ENCODE results near the gene SYT8.
A peak's percentile ranks its signal among the peaks of the same experiment; 100 is the strongest.

SYT8 gene

DNA sequence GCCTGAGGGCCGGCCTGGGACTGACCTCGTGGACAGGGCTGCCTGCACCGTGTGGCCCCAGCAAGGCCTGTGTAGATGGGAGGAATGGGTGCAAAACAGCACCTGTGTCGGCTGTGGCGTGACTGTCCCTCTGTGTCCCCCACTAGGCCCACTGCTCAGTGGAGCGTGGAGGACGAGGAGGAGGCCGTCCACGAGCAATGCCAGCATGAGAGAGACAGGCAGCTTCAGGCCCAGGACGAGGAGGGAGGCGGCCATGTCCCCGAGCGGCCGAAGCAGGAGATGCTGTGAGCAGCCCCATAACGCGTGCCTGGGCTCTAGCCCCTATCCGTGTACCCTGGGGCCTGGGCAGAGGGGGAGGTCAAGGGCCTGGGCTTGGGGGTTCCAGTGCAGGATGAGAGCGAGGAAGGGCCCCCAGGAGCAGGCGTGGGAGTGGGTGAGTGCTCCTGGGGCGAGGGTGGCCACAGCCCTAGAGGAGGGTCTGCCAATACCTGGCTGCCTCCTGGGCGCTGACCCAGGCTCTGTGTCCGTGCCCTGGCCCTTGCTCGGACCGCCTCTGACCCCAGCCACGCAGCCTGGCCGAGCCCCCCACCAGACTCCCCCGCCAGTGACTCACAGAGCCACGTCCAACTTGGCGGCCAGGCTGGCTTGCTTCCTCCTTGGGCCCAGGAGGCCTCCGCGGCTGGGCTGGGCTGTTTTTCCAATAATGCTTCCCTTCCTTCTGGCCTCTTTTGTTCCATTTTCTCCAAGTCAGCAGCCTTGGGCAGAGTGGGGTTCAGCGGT lies 45.3 kb downstream of the SYT8 start:
- H3K4me2 ChIP-seq, result no peak overlapping the region
- H3K4me3 ChIP-seq (IDR thresholded peaks at IDR 0.05; ENCODE audit: insufficient read depth, low read depth, low read length), result no peak overlapping the region
- H3K36me3 ChIP-seq (ENCODE audit: insufficient read depth), result no peaks in the 10 kb centered on the region
- H3K9ac ChIP-seq, result no peak overlapping the region
- no peaks in the 10 kb centered on the region for H3K4me1 ChIP-seq (ENCODE audit: low read depth, poor library complexity, severe bottlenecking)
- no peak for TF ChIP-seq CTCF (conservative IDR thresholded peaks at IDR 0.05; ENCODE audit: low read depth, low read length)
- H2AFZ ChIP-seq (ENCODE audit: low read depth), result no peak overlapping the region
- peaks cover 81% of the 10 kb centered on the region for H3K27me3 ChIP-seq (ENCODE audit: insufficient read depth, low read depth)
- no peaks in the 10 kb centered on the region for H3K79me2 ChIP-seq (ENCODE audit: insufficient read depth, low read depth)
- H4K20me1 ChIP-seq (ENCODE audit: insufficient read depth), result no peaks in the 10 kb centered on the region
- no peak overlapping the region for H3K27ac ChIP-seq

DNA sequence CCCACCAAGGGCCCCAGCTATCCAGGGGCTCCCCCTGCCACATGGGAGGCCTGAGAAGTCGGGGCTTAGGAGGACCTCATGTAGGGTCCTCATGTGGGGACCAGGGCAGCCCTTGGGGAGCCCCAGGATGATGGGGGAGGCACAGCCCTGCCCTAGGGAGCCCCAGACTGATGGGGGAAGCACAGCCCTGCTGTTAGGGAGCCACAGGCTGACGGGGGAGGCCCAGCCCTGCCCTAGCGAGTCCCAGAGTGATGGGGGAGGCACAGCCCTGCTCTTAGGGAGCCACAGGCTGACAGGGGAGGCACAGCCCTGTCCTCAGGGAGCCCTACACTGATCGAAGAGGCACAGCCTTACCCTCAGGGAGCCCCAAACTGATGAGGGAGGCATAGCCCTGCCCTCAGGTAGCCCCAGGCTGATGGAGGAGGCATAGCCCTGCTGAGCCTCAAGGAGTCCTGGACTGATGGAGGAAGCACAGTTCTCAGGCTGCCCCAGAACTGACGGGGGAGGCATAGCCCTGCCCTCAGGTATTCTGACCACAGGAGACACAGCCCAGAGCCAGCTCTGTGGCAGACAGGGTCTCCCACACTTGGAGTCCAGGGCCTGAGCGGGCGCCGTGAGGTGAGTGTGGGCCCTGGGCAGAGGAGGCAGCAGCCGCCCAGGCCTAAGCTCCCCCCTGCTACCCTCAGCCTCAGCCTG lies 46.1 kb downstream of the SYT8 start:
- Histone ChIP-seq H3K79me2 (ENCODE audit: insufficient read depth, low read depth) (no peaks in the 10 kb centered on the region), H3K4me3 (IDR thresholded peaks at IDR 0.05; ENCODE audit: insufficient read depth, low read depth, low read length) (no peak overlapping the region), H3K9ac (no peak overlapping the region), H3K4me2 (no peak overlapping the region), H3K27ac (no peak overlapping the region), H3K36me3 (ENCODE audit: insufficient read depth) (no peaks in the 10 kb centered on the region), H3K27me3 (ENCODE audit: insufficient read depth, low read depth) (peaks cover 80% of the 10 kb centered on the region), H4K20me1 (ENCODE audit: insufficient read depth) (no peaks in the 10 kb centered on the region), H3K4me1 (ENCODE audit: low read depth, poor library complexity, severe bottlenecking) (no peaks in the 10 kb centered on the region), H2AFZ (ENCODE audit: low read depth) (no peak overlapping the region)
- TF ChIP-seq CTCF (conservative IDR thresholded peaks at IDR 0.05; ENCODE audit: low read depth, low read length), result no peak

DNA sequence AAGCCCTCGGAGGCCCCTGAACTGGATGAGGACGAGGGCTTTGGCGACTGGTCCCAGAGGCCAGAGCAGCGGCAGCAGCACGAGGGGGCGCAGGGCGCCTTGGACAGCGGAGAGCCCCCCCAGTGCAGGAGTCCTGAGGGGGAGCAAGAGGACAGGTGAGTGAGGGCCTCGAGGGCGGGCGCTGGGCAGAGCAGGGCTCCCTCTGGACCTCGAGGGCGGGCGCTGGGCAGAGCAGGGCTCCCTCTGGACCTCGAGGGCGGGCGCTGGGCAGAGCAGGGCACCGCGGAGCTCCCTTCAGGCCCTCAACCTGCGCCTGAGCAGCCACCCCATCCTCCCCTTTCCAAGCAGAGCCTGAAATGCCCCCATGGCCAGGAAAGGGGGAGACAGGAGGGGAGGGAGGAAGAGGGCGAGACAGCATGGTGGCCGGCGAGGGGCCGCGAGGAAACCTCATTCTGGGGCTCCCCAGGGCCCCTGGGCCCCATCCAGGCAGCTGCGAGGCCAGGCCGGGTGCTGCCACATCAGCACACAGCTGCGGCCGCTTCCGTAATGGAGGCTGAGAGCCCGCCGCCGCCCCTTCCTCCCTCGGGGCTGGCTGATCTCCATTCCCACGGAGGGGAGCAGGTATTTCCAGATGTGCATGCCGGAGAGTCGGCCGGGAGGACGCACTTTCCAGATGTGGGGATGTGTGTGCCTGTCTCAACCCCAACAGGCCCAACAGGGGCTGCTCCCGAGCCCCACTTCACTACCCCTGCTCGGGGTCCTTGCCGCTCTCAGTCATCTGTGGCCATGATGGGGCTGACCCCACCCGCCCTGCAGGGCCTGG lies 46.9 kb downstream of the SYT8 start:
- H3K4me2 ChIP-seq, result no peak overlapping the region
- no peaks in the 10 kb centered on the region for H3K79me2 ChIP-seq (ENCODE audit: insufficient read depth, low read depth)
- H2AFZ ChIP-seq (ENCODE audit: low read depth), result no peak overlapping the region
- no peak overlapping the region for H3K27ac ChIP-seq
- TF ChIP-seq CTCF (conservative IDR thresholded peaks at IDR 0.05; ENCODE audit: low read depth, low read length), result no peak
- H3K36me3 ChIP-seq (ENCODE audit: insufficient read depth), result no peaks in the 10 kb centered on the region
- H3K27me3 ChIP-seq (ENCODE audit: insufficient read depth, low read depth), result peaks cover 80% of the 10 kb centered on the region
- H3K4me1 ChIP-seq (ENCODE audit: low read depth, poor library complexity, severe bottlenecking), result no peaks in the 10 kb centered on the region
- no peaks in the 10 kb centered on the region for H4K20me1 ChIP-seq (ENCODE audit: insufficient read depth)
- H3K4me3 ChIP-seq (IDR thresholded peaks at IDR 0.05; ENCODE audit: insufficient read depth, low read depth, low read length), result no peak overlapping the region
- H3K9ac ChIP-seq, result no peak overlapping the region

DNA sequence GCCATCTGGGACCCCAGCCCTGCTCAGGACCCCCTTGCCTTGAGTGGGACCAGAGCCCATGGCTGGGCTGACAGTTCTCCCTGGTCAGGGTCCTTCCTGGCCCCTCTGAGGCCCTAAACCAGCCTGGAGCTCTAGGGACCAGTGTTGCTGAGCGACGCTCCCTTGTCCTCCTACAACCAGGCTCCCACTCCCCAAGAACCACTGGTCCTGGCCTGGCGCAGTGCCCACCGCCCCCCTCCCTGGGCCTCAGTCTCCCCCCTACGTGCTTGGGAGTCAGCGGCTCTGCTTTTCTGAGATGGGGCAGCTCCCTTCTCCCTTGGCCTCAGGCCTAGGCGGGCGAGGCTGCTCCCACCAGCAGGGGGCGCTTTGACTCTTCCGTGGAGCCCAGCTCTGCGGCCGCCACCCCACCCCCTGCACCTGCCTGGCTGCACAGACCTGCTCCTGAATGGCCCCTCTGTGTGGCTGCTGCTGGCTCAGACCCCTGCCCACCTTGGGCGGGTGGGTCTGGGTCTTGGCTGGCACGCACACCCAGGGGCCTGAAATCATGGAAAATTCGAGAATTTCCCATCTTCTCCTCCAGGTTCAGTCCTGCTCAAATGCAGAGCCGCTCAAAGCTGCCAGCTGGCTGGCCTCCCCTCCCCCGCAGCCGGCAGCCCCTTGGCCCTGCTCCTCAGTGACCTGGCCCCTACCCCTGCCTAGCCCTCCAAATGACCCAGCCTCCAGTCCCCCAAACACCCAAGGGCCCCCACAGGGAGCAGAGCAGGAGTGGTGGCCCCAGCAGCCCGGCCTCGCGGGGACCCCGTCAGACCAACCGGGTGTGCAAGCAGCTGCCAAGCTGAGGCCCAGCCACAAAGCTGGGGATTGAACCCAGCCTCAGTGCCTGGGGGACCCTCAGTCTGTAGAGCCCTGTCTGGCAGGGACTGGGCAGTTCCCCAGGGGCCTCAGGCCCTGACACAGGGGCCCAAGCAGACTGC lies 47.8 kb downstream of the SYT8 start:
- no peak overlapping the region for H2AFZ ChIP-seq (ENCODE audit: low read depth)
- H3K4me3 ChIP-seq (IDR thresholded peaks at IDR 0.05; ENCODE audit: insufficient read depth, low read depth, low read length), result no peak overlapping the region
- H3K4me1 ChIP-seq (ENCODE audit: low read depth, poor library complexity, severe bottlenecking), result no peaks in the 10 kb centered on the region
- no peaks in the 10 kb centered on the region for H3K36me3 ChIP-seq (ENCODE audit: insufficient read depth)
- H3K4me2 ChIP-seq, result no peak overlapping the region
- no peaks in the 10 kb centered on the region for H3K79me2 ChIP-seq (ENCODE audit: insufficient read depth, low read depth)
- TF ChIP-seq CTCF (conservative IDR thresholded peaks at IDR 0.05; ENCODE audit: low read depth, low read length), result peak; percentile 80
- no peaks in the 10 kb centered on the region for H4K20me1 ChIP-seq (ENCODE audit: insufficient read depth)
- peaks cover 75% of the 10 kb centered on the region for H3K27me3 ChIP-seq (ENCODE audit: insufficient read depth, low read depth)
- H3K27ac ChIP-seq, result no peak overlapping the region
- no peak overlapping the region for H3K9ac ChIP-seq
